Measurements from ENCODE around the gene SMIM24.
"Not testable (repeated sequence)": the region's sequence is repeated elsewhere in the genome, so short reads cannot be mapped to it uniquely, and the experiment has no call there.

The SMIM24 gene

GRCh38 chr19:3454656-3455392 lies 25.5 kb downstream of the SMIM24 start:
- no peak for DNase-seq

DNA sequence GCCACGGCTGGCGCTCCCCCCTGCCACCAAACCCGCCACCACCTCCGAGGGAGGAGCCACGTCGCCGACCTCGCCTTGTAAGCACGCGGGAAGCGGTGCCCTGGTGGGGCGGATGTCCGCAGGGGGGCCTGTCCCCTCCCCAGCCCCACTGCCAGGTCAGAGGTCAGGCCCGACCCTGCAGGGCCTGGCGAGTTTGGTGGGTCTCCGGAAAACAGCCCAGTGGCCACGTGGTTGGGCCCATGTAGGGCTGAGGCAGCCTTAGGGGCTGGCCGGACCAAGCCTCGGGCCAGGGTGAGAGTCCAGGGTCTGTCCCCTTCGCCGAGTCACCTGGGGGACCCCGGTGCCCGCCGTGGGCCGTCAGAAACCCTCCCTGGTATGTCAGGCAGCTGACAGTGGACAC lies 26.5 kb downstream of the SMIM24 start:
- no peak for DNase-seq

- not testable (repeated sequence) for DNase-seq
Measured at GRCh38 chr19:3452942-3453214, 27.4 kb downstream of the SMIM24 start.

DNA sequence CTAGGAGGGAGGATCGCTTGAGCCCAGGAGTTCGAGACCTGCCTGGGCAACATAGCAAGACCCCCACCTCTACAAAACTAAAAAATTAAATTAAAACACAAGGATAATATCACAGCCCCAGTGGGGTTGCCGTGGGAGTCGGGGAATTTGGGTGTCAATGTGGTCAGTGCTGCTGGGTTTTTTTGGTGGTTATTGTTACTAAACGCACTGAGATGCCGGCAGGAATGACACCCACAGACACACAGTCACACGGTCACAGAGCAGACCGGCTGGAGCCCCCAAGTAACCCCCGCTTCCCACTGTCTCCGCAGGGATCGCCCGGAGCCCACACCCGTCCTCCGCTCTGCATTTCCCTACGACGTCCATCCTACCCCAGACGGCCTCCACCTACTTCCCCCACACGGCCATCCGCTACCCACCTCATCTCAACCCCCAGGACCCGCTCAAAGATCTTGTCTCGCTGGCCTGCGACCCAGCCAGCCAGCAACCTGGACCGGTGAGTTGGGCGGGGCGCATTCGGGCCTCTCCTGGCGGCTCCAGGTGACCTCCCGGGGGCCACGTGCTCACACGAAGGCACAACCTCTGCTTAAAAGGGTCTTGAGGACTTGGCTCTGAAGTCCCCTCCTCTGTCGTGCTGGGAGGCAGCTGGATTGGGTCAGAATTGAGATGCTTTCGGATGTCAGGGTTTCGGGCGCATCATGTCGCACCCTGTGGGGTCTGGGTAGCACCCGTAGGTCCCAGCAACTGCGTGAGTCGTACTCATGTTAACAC lies 28.0 kb downstream of the SMIM24 start:
- no peak for DNase-seq

GRCh38 chr19:3451451-3451866 lies 28.9 kb downstream of the SMIM24 start:
- DNase-seq = no peak

- no peak for DNase-seq
Measured at GRCh38 chr19:3450796-3451411, 29.4 kb downstream of the SMIM24 start.

GRCh38 chr19:3448616-3449334 lies 31.6 kb downstream of the SMIM24 start:
- no peak for DNase-seq

GRCh38 chr19:3446657-3447056 lies 33.7 kb downstream of the SMIM24 start:
- DNase-seq = not testable (repeated sequence)

DNA sequence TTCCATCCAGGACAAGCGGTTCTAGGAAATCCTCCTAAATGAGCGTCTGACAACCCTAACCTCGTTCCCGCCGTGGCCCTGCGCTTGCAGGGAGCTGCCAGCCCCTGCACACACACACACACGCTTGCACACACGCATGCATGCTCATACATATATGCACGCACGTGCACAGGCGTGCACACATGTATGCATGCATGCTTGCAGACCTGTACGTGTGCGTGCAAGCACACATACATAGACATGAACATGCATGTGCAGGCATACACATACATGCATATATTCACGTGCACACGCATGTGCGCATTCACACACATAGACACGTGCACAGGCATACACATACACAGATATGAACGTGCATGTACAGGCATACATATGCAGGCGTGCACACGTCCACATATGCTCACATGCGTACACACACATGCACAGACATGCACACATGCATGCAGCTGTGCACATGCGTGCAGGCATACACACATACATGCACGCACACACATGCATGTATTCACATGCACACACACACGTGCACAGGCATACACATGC lies 35.6 kb downstream of the SMIM24 start:
- no peak for DNase-seq

DNA sequence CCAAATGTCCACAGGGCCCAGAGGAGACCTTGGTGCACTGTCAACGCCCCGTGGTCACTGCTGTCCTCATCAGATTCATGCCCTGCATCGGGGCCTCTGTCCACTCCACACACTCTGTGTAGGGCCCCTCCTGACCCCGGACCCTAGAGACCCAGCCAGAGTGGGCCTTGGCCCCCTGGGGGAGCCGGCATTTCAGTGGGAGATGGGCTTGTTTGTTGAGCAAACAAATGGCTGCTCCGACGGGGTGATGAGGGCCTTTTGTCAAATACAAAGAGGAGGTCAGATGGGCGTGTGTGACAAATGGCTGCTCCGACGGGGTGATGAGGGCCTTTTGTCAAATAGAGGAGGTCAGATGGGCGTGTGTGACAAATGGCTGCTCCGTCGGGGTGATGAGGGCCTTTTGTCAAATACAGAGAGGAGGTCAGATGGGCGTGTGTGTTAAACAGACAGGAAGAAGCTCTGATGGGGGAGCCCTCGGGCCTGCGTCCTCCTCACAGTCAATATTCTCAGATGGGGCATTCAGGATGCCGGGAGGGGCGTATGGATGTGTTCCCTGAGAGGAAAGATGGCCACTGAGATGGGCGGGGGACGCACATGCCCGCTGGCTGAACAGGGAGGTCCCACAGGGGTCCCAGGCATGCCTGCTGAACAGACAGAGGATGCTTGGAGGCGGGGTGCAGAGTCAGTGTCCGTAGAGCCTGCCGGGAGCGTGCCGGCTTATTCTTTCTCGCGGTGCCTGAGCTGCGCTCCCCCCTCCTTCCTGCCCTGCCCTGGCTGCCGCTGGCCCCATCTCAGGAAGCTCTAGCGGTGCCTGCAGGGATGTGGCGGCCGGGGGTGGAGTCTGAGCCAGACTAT lies 36.3 kb downstream of the SMIM24 start:
- no peak for DNase-seq

DNA sequence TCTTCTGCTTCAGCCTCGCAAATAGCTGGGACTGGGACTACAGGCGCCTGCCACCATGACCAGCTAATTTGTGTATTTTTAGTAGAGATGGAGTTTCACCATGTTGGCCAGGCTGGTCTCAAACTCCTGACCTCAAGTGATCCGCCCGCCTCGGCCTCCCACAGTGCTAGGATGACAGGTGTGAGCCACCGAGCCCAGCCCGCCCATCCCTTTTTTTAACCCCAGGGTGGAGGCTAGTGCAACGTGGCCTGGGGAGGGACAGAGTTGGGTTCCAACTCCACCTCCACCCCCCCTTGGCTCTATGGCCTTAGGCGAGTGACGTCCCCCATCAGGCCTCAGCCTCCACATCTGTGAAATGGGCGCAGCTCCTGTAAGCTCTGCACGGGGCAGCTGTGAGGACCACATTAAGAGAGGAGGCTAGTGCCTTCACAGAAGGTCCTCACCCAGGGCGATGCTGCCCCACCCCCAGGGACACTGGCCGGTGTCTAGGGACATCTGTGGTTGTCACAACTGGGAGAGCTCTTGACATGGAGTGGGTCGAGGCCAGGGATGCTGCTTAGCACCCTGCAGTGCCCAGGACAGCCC lies 37.7 kb downstream of the SMIM24 start:
- no peak for DNase-seq

DNA sequence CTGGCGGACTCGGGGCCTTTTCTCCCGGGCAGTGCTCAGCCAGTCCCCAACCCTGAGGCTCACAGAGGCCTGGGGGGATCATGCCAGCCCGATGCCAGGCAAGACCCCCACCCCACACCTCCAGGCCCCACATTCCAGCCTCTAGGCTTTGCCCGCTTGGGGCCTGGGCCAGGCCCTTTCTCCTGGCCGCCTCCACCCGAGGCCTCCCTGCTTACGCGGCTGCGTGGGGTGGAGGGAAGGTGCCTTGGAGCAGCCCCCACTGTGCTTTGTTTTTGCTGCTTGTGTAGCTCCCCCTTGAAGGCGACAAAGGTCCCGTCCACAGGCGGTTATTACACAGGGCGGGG lies 38.4 kb downstream of the SMIM24 start:
- DNase-seq = no peak

- no peak for DNase-seq
Measured at GRCh38 chr19:3441089-3441985, 39.0 kb downstream of the SMIM24 start.

DNA sequence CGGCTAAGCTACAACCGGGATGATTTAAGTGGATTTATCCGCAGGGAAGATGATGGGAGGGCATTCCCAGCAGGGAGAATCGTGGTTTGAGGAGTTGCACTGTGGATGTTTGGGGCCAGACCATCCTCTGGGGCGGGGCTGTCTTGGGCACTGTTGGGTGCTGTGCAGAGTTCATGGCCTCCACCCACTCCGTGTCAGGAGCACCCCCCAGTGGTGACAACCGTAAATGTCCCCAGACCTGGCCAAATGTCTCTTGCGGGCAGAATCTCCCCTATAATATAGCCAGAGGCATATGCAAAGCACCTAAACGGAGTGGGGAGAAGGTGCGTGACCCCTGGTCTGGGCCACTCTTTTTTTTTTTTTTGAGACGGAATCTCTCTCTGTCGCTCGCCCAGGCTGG lies 40.2 kb downstream of the SMIM24 start:
- DNase-seq = peak; percentile 44

- peak; percentile 89 for DNase-seq
Measured at GRCh38 chr19:3434630-3435553, 45.4 kb downstream of the SMIM24 start.

DNA sequence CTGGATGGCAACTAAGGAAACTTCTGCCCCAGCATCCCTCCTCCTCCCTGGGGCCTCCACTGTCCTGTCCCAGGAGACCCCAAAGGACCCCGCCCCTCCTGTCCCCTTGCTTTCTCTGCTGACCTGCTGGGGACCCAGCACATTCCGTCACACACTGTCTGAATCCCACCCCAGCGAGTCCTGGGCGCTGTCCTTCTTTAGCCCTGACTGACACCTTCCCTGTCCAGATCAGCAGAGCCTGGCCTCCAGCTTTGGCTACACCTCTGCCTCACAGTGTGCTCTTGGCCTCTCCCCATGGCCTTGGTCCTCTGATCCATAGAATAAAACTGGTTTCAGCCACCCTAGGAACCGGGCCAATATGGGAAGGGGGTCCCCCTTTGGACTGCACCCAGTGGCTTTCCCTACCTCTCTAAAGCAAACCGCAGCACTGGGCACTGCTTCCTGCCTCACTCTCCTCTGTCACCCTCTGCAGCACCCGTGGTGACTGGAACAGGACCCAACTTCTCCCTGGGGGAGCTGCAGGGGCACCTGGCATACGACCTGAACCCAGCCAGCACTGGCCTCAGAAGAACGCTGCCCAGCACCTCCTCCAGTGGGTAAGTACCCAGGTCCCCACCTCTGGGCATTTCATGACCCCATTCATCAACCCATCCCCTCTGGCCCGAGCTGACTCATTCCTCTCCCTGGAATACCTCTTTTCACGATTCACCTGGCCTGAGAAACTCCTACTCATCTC lies 46.4 kb downstream of the SMIM24 start:
- no peak for DNase-seq

GRCh38 chr19:3433313-3433712 lies 47.0 kb downstream of the SMIM24 start:
- no peak for DNase-seq

DNA sequence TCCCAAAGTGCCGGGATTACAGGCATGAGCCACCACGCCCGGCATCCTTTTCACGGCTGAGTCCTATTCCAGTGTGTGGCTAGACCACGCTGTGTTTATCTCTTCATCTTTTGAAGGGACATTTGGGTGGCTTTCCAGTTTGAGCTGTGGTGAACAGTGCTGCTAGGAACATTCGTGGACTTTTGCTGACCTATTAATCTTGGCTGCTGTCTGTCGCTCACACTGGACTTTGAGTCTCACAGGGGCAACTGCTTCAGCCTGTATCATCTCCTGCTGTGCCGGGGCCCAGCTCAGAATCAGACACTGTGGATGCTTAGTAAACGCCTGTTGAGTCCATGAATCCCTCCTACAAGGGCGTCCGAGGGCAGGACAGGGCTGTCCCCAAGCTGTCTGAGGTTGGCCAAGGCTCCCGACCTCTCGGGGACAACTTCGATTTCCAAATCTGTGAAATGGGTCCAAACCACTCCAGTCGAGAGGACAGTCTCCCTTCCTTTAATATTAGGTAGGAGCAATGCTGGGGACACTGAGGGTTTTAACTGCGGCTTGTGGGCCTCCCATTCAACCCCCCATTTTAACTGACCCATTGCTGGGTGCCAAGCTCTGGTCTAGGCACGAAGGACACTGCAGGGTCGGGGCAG lies 48.4 kb downstream of the SMIM24 start:
- no peak for DNase-seq

- DNase-seq = not testable (repeated sequence)
Measured at GRCh38 chr19:3430366-3430680, 50.0 kb downstream of the SMIM24 start.

Measured in T-helper 9 cell (primary cell).